Mesenteric fat pad (tissue), 1 donor: ENCODE measurements around the gene MCC. TPM values are rescaled to one million over a fixed set of nuclear protein-coding genes. Genes with fewer than 3 reads are reported as not detected.

Source experiments
- DNase-seq: peaks from one replicate; pipeline ENCODE4 v3.0.0-alpha.2; 2020; ENCODE audit warnings: low spot score
- total RNA-seq: library from RNA; stranded (reverse); fragmentation: NEBNext Ultra II Directional; extraction: Animal tissue kit (Norgen Biotek cat#: 25700); gene quantifications from one replicate; pipeline ENCODE4 v1.2.1, GENCODE V29; 2021
- donor health status: DM: yes; HTN: yes; CAD: no.

Gene MCC
- total RNA-seq, 1 donor from 2014 or later = 25.2 TPM

DNA sequence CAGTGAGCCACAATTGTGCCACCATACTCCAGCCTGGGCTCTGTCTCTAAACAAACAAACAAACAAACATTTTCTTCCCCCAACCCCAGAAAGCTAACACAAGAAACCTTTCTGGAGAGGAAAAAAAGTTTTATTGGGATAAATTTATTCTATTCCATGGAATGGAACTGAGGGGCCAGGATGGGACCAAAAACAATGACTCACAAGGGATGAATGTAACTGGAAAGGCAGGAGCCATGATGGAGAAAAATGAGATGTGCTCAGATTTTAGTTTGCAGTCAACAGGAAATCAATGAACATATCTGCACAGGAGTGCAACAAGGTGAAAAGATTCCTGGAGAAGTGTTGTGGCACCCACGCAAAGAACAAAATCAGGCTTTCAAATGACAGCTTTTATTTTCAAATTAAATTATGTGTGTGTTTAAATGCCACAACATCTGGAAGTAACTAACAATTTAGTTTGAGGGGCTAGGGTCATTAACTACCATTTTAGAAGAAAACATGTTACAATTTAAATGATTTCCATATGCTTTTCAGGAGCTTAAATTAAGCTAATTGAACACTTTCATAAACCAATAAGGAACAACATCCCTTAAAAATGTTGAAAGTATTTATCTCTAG is 262.0 kb downstream of the MCC start:
- no peak for DNase-seq

GRCh38 chr5:113225259-113225658 is 263.0 kb downstream of the MCC start:
- DNase-seq = no peak

GRCh38 chr5:113224605-113225065 is 263.6 kb downstream of the MCC start:
- DNase-seq = no peak

- DNase-seq = no peak
Measured at GRCh38 chr5:113223831-113224604, 264.2 kb downstream of the MCC start.

DNA sequence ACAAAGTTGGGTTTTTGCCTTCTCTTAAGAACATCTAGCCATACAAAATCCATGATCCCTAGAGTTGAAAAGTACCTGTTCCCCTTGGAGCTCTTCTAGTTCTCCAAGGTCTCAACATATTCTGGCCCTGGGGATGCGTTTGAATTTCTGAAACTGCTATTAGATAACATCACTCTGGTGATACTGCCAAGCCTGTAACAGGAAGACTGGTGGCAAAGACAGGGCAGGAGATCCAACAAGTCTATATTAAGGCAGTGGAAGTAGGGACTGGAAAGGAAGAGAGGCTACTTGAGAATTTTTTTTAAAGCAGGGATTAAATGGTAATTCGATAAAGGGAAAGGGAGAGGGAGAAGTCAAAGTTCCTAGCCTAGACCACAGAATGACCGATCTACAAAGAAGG is 264.9 kb downstream of the MCC start:
- no peak for DNase-seq

- no peak for DNase-seq
Measured at GRCh38 chr5:113221294-113222176, 266.7 kb downstream of the MCC start.

- no peak for DNase-seq
Measured at GRCh38 chr5:113219695-113220094, 268.6 kb downstream of the MCC start.

DNA sequence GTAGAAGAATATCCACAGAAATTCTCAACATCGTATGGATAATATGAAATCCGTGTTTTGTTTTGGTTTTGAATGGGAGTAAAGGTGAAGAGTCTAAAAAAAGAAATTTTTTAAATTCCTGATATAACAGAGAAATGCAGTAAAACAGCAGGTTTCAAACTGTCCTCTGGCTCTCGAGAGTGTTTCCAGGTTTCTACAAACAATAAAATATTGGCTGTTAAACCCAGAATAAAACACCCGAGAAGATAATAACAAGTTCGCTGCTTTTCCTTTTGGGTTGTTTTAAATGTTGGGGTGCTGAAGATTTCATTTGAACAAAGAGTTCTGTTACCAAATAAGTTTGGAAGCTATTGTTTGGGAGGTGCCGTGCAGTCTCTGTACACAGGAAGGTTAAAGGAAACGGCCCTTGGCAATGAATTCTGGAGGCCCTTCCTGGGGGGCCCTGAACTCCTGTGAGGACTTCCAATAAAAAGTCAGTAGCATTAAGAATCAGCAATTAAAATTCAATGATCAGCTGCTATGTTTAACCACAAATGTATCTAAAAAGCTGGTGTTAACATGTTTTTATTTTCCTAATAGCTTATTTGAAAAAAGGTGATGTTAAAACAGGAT is 269.2 kb downstream of the MCC start:
- no peak for DNase-seq

- no peak for DNase-seq
Measured at GRCh38 chr5:113218200-113218599, 270.1 kb downstream of the MCC start.

- no peak for DNase-seq
Measured at GRCh38 chr5:113217619-113218184, 270.6 kb downstream of the MCC start.

DNA sequence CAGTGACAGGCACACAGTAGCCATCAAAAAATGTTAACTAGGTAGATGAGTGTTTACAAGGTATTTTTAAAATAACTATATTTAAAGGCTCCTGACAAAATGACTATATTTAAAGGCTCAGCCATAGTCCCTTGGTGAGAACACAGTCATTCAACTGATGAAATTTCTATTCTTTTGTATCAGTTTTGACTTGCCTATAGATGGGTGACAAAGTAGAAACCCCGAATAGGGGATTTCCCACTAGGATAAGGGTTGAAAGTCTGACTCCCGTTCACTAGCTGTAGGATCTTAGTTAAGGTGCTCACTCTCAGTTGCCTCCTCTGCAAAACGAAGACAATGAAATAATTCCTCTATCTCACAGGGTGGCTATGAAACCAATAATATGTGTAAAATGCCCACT is 271.7 kb downstream of the MCC start:
- DNase-seq = no peak

GRCh38 chr5:113215401-113216060 is 272.7 kb downstream of the MCC start:
- no peak for DNase-seq

GRCh38 chr5:113214606-113215323 is 273.5 kb downstream of the MCC start:
- DNase-seq = no peak

DNA sequence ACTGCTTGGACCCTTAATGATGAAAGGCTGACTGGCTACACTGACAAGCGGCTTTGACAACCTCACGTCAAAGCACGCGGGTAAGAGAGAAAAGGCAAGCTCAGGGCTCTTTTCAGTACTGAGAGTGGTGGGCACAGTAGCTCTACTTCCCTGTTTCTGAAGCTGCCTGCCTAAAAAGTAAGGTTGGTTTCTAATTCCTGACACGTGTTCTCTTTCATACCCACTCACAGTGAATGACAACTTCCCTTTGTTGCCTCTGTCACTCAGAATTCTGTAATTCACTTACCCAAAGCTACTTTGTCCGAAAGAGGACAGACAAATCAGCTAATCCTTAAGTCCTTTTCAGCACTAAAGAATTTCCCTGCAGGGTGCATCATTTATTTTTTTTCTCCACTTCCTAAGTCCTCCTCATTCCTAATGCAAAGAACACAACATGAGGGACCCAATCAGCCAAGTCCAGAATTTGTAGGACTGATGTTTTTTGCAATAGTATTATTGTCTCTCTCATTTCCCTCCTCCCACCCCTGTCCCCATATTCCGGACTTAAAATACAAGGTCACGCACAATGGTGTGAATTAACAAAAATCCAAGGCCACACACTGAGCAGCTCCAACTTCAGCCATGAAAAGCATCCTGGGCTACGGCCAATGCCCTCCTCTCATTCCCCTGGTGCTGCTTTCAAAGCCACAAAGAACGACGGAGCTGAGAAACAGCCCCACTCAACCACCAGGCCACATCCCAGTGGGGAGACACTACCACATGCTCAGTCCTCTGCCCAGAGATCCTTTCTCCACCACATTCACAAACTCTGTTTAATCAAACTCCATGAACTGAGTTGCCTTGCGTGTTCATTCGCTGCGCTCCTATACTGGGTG is 274.5 kb downstream of the MCC start:
- no peak for DNase-seq

- DNase-seq = no peak
Measured at GRCh38 chr5:113212244-113212920, 275.9 kb downstream of the MCC start.

DNA sequence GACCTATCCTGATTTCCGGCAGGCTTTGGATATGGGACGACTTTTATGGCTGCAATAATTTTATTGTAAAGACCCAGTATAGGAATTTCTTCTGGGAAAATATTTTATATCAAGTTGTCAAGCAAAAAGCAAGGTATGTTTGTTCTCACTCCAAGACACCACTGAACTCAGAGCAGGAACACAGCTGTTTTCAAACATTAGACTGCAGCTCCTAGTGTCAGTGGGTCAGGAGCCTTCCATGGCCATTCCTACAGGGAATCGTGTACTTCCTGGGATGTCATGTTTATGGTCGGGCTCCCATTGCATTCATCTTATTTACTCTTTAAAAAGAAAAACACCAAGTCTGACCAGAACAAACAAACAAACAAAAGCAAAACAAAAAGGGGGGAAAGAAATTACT is 278.8 kb downstream of the MCC start:
- no peak for DNase-seq

GRCh38 chr5:113205807-113206206 is 282.4 kb downstream of the MCC start:
- no peak for DNase-seq

DNA sequence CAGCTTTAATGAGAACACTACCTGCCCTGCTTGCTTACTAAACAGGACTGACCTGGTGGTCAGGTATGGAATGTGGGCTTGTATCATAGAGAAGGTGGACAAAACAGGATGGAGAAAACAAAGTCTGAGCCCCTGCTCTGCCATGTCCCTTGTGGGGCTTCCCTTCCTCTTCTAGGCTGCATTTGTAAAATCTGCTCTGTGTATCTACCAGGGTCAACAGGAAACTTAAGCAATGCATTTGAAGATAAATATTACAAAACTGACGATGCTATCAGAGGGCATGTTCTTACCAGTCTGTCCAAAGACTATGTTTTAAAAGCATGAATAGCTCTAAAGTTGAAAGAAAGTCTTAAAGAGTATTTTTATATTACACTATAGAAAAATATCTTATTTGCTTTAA is 282.9 kb downstream of the MCC start:
- DNase-seq = no peak
